Measurements from ENCODE around the gene C4orf50. TPM values are rescaled to one million over a fixed set of nuclear protein-coding genes. Genes with fewer than 3 reads are reported as not detected.

Gene C4orf50
- polyA plus RNA-seq, 1 donor from 2014 or later, result 1.6 TPM

DNA sequence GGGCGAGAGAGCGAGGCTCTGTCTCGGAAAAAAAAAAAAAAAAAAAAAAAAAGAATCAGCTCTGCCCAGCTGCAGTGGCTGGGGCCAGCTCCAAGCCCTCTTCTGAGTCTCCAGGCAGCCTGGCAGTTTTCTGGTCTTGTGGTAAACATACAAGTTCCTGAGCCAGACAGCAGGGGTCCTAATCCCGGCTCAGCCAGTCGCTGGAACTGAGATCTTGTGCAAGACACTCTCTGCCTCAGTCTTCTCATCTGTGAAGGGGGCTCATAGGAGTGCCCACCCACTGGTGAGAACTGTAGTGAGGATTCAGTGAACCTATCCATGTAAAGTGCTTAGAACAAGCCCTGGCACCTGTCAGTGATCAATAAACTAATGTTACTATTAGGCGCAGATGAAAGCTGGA, 41.8 kb downstream of the C4orf50 start:
- no peaks in the 10 kb centered on the region for H3K79me2 ChIP-seq (replicated peaks; ENCODE audit: insufficient read depth, low read length)
- no peak overlapping the region for H2AFZ ChIP-seq (ENCODE audit: low read depth, low read length)
- TF ChIP-seq EZH2 (IDR thresholded peaks at IDR 0.05; ENCODE audit: borderline replicate concordance, insufficient read depth, low read length, poor library complexity, severe bottlenecking), result no peak
- no peak for TF ChIP-seq SMC3 (conservative IDR thresholded peaks at IDR 0.05; ENCODE audit: poor library complexity)
- TF ChIP-seq, protein P1, sequence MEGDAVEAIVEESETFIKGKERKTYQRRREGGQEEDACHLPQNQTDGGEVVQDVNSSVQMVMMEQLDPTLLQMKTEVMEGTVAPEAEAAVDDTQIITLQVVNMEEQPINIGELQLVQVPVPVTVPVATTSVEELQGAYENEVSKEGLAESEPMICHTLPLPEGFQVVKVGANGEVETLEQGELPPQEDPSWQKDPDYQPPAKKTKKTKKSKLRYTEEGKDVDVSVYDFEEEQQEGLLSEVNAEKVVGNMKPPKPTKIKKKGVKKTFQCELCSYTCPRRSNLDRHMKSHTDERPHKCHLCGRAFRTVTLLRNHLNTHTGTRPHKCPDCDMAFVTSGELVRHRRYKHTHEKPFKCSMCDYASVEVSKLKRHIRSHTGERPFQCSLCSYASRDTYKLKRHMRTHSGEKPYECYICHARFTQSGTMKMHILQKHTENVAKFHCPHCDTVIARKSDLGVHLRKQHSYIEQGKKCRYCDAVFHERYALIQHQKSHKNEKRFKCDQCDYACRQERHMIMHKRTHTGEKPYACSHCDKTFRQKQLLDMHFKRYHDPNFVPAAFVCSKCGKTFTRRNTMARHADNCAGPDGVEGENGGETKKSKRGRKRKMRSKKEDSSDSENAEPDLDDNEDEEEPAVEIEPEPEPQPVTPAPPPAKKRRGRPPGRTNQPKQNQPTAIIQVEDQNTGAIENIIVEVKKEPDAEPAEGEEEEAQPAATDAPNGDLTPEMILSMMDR (IDR thresholded peaks at IDR 0.05; ENCODE audit: poor library complexity, severe bottlenecking), result no peak
- TF ChIP-seq, protein P2, sequence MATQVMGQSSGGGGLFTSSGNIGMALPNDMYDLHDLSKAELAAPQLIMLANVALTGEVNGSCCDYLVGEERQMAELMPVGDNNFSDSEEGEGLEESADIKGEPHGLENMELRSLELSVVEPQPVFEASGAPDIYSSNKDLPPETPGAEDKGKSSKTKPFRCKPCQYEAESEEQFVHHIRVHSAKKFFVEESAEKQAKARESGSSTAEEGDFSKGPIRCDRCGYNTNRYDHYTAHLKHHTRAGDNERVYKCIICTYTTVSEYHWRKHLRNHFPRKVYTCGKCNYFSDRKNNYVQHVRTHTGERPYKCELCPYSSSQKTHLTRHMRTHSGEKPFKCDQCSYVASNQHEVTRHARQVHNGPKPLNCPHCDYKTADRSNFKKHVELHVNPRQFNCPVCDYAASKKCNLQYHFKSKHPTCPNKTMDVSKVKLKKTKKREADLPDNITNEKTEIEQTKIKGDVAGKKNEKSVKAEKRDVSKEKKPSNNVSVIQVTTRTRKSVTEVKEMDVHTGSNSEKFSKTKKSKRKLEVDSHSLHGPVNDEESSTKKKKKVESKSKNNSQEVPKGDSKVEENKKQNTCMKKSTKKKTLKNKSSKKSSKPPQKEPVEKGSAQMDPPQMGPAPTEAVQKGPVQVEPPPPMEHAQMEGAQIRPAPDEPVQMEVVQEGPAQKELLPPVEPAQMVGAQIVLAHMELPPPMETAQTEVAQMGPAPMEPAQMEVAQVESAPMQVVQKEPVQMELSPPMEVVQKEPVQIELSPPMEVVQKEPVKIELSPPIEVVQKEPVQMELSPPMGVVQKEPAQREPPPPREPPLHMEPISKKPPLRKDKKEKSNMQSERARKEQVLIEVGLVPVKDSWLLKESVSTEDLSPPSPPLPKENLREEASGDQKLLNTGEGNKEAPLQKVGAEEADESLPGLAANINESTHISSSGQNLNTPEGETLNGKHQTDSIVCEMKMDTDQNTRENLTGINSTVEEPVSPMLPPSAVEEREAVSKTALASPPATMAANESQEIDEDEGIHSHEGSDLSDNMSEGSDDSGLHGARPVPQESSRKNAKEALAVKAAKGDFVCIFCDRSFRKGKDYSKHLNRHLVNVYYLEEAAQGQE (IDR thresholded peaks at IDR 0.05; ENCODE audit: borderline replicate concordance), result no peak
- TF ChIP-seq MXI1 (conservative IDR thresholded peaks at IDR 0.05; ENCODE audit: poor library complexity, severe bottlenecking), result no peak
- no peak for TF ChIP-seq TAF1 (IDR thresholded peaks at IDR 0.05; ENCODE audit: low read depth)
- TF ChIP-seq POLR2AphosphoS5 (IDR thresholded peaks at IDR 0.05), result no peak
- TF ChIP-seq EP300 (conservative IDR thresholded peaks at IDR 0.05; ENCODE audit: poor library complexity, severe bottlenecking), result no peak
- TF ChIP-seq RAD21 (conservative IDR thresholded peaks at IDR 0.05), result no peak
- H3K4me3 ChIP-seq (ENCODE audit: low read length), result no peak overlapping the region
- no peak overlapping the region for H3K9ac ChIP-seq (ENCODE audit: low read length)
- H3F3A ChIP-seq (ENCODE audit: insufficient read depth, low read length, poor library complexity, severe bottlenecking), result no peaks in the 10 kb centered on the region
- H3K9me2 ChIP-seq (ENCODE audit: insufficient read depth, low read length), result no peaks in the 10 kb centered on the region
- H3K36me3 ChIP-seq (ENCODE audit: insufficient read depth, low read length), result no peaks in the 10 kb centered on the region
- H3K9me3 ChIP-seq (ENCODE audit: low read length), result no peaks in the 10 kb centered on the region
- H3K27ac ChIP-seq (ENCODE audit: low read length), result no peak overlapping the region
- no peak overlapping the region for H3K4me2 ChIP-seq (ENCODE audit: low read length)
- no peaks in the 10 kb centered on the region for H3K27me3 ChIP-seq (ENCODE audit: insufficient read depth, low read depth, low read length)
- H4K20me1 ChIP-seq (ENCODE audit: insufficient read depth), result no peaks in the 10 kb centered on the region

DNA sequence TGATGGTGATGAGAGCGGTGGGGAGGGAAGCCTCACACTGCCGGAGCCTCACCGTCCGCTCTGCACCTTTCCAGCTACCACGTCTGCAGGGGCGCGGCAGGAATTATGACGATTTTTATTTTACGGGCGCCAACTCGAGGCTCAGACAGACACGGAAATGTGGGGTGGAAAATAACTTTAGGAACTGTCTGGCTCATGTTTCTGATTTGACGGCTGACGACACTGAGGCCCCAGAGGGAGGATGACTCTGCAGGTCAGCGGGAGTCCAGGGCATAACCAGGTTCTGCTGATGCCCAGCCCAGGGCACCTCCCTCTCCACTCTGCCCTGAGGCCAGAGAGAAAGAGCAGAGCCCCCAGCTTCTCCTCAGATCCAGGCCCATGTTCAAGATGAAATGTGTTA, 43.9 kb downstream of the C4orf50 start:
- TF ChIP-seq EP300 (conservative IDR thresholded peaks at IDR 0.05; ENCODE audit: poor library complexity, severe bottlenecking) (no peak), MXI1 (conservative IDR thresholded peaks at IDR 0.05; ENCODE audit: poor library complexity, severe bottlenecking) (no peak), TAF1 (IDR thresholded peaks at IDR 0.05; ENCODE audit: low read depth) (no peak), POLR2AphosphoS5 (IDR thresholded peaks at IDR 0.05) (no peak), EZH2 (IDR thresholded peaks at IDR 0.05; ENCODE audit: borderline replicate concordance, insufficient read depth, low read length, poor library complexity, severe bottlenecking) (no peak), RAD21 (conservative IDR thresholded peaks at IDR 0.05) (no peak), SMC3 (conservative IDR thresholded peaks at IDR 0.05; ENCODE audit: poor library complexity) (no peak)
- TF ChIP-seq, protein P2 (IDR thresholded peaks at IDR 0.05; ENCODE audit: borderline replicate concordance), result no peak
- TF ChIP-seq, protein P1 (IDR thresholded peaks at IDR 0.05; ENCODE audit: poor library complexity, severe bottlenecking), result no peak

More for the DNA sequence above, 43.9 kb downstream of the C4orf50 start:
- H3K4me3 ChIP-seq (ENCODE audit: low read length), result no peak overlapping the region
- no peak overlapping the region for H2AFZ ChIP-seq (ENCODE audit: low read depth, low read length)
- H3F3A ChIP-seq (ENCODE audit: insufficient read depth, low read length, poor library complexity, severe bottlenecking), result no peaks in the 10 kb centered on the region
- no peaks in the 10 kb centered on the region for H4K20me1 ChIP-seq (ENCODE audit: insufficient read depth)
- no peaks in the 10 kb centered on the region for H3K9me3 ChIP-seq (ENCODE audit: low read length)
- H3K36me3 ChIP-seq (ENCODE audit: insufficient read depth, low read length), result no peaks in the 10 kb centered on the region
- H3K27me3 ChIP-seq (ENCODE audit: insufficient read depth, low read depth, low read length), result no peaks in the 10 kb centered on the region
- no peak overlapping the region for H3K9ac ChIP-seq (ENCODE audit: low read length)
- H3K4me2 ChIP-seq (ENCODE audit: low read length), result no peak overlapping the region
- no peak overlapping the region for H3K27ac ChIP-seq (ENCODE audit: low read length)
- no peaks in the 10 kb centered on the region for H3K79me2 ChIP-seq (replicated peaks; ENCODE audit: insufficient read depth, low read length)
- H3K9me2 ChIP-seq (ENCODE audit: insufficient read depth, low read length), result no peaks in the 10 kb centered on the region
